Peyer's patch (tissue), 4 donors: Measurements from ENCODE around the gene SSBP1.

Experiments used
- POLR2A ChIP-seq, 2 donors: fragments of 450-650 bp; IDR thresholded peaks; one replicate each; pipeline ENCODE4 v1.5.1; 2017; ENCODE audit warnings: antibody characterized with exemption in 2 of 2, mild to moderate bottlenecking in 2 of 2, moderate library complexity in 2 of 2
- TF ChIP-seq, protein P1 (sequence below), 6 experiments: fragments of 450-650 bp in 4 of 6; fragments of 200-600 bp in 2 of 6; sonication (generic) in 1 of 6; IDR thresholded peaks; one replicate each; pipeline ENCODE4 v1.5.1; 2017 to 2019; ENCODE audit warnings: antibody characterized with exemption in 6 of 6, mild to moderate bottlenecking in 3 of 6, moderate library complexity in 1 of 6

DNA sequence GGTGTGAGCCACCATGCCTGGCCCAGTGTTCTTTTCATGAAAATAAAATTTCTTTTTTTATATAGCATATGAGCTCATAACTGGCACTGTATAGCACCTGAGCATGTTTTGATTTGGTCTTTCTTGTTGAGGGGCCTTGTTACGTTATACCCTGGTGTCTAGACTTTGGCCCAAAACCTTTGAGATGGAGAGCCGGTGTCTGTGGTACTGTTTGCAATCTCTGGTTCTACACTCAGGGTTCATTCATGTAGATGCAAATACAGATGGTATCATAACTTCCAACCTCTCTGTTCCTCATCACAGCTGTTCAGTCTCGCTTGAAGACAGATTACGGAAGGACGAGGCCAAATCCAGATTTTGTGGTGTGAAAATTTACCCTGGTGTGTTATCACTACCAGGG is 51.8 kb downstream of the SSBP1 start, which contains the start of gene TAS2R5:
- TF ChIP-seq, protein P1, sequence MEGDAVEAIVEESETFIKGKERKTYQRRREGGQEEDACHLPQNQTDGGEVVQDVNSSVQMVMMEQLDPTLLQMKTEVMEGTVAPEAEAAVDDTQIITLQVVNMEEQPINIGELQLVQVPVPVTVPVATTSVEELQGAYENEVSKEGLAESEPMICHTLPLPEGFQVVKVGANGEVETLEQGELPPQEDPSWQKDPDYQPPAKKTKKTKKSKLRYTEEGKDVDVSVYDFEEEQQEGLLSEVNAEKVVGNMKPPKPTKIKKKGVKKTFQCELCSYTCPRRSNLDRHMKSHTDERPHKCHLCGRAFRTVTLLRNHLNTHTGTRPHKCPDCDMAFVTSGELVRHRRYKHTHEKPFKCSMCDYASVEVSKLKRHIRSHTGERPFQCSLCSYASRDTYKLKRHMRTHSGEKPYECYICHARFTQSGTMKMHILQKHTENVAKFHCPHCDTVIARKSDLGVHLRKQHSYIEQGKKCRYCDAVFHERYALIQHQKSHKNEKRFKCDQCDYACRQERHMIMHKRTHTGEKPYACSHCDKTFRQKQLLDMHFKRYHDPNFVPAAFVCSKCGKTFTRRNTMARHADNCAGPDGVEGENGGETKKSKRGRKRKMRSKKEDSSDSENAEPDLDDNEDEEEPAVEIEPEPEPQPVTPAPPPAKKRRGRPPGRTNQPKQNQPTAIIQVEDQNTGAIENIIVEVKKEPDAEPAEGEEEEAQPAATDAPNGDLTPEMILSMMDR (IDR thresholded peaks at IDR 0.05): no peak
- TF ChIP-seq POLR2A (IDR thresholded peaks at IDR 0.05): no peak
